ENCODE results near the gene NPB.

The NPB gene

GRCh38 chr17:81927653-81928543 lies 25.9 kb downstream of the NPB start, which contains the start of gene MAFG:
TSS of gene MAFG (minus strand) at chr17:81927735. CDS start at chr17:81923185, 4,550 bp downstream.
- peak; percentile 54 for DNase-seq

GRCh38 chr17:81928544-81929252 lies 26.7 kb downstream of the NPB start:
- no peak for DNase-seq

- no peak for DNase-seq
Observed at GRCh38 chr17:81929253-81930141, 27.5 kb downstream of the NPB start.

- DNase-seq: no peak
Observed at GRCh38 chr17:81930142-81931125, 28.4 kb downstream of the NPB start.

GRCh38 chr17:81931189-81931556 lies 29.1 kb downstream of the NPB start:
- DNase-seq: no peak

GRCh38 chr17:81931557-81932332 lies 29.7 kb downstream of the NPB start:
- DNase-seq: no peak

- DNase-seq: no peak
Observed at GRCh38 chr17:81932333-81932983, 30.4 kb downstream of the NPB start.

- DNase-seq: no peak
Observed at GRCh38 chr17:81933178-81933699, 31.2 kb downstream of the NPB start.

GRCh38 chr17:81934098-81934757 lies 32.2 kb downstream of the NPB start:
- DNase-seq: no peak

- DNase-seq: no peak
Observed at GRCh38 chr17:81934850-81935708, 33.0 kb downstream of the NPB start.

GRCh38 chr17:81935709-81936084 lies 33.7 kb downstream of the NPB start:
- no peak for DNase-seq

GRCh38 chr17:81939218-81939617 lies 37.2 kb downstream of the NPB start:
- DNase-seq: no peak

GRCh38 chr17:81939881-81940385 lies 37.9 kb downstream of the NPB start:
- DNase-seq: no peak

GRCh38 chr17:81940538-81941483 lies 38.8 kb downstream of the NPB start:
- no peak for DNase-seq

GRCh38 chr17:81941484-81942166 lies 39.6 kb downstream of the NPB start:
- no peak for DNase-seq

- no peak for DNase-seq
Observed at GRCh38 chr17:81942167-81942553, 40.1 kb downstream of the NPB start.

- DNase-seq: no peak
Observed at GRCh38 chr17:81944858-81945257, 42.8 kb downstream of the NPB start.
